MCF 10A (cell line): ENCODE measurements around the gene CRYBB3. TPM values are rescaled to one million over a fixed set of nuclear protein-coding genes. Genes with fewer than 3 reads are reported as not detected.
A peak's percentile ranks its signal among the peaks of the same experiment; 100 is the strongest.

Experiments used
- BruUV-seq: library from RNA; stranded (reverse); fragments of 400-500 nt; replicated peaks from 2 replicates; lab custom pipeline; 2021; lab: Mats Ljungman, UMichigan
- CTCF ChIA-PET: fragments of 300-600 bp; sonication (Branson Sonifier 250); formaldehyde crosslinking; extraction: SDS; loops from one replicate; lab custom pipeline; 2021; ENCODE audit warnings: antibody characterized with exemption, inconsistent platforms; lab: Yijun Ruan, JAX
- POLR2A ChIA-PET: fragments of 300-600, 350-650 bp; sonication (Branson Sonifier 250); formaldehyde crosslinking; extraction: SDS; loops from one replicate; lab custom pipeline; 2020; ENCODE audit warnings: antibody characterized with exemption, inconsistent platforms; lab: Yijun Ruan, JAX
- DNase-seq: peaks from one replicate; pipeline ENCODE4 v3.0.0-alpha.2; 2018; ENCODE audit not compliant: unreplicated experiment
- H3K27ac Mint-ChIP-seq: one replicate; pipeline ENCODE4 v1.8.0; 2022; ENCODE audit warnings: mild to moderate bottlenecking, low read depth, mixed read lengths; ENCODE audit not compliant: unreplicated experiment
- H3K27me3 Mint-ChIP-seq: one replicate; pipeline ENCODE4 v1.8.0; 2022; ENCODE audit warnings: mixed read lengths; ENCODE audit not compliant: insufficient read depth, unreplicated experiment
- H3K36me3 Mint-ChIP-seq: one replicate; pipeline ENCODE4 v1.8.0; 2022; ENCODE audit warnings: mild to moderate bottlenecking, moderate library complexity, mixed read lengths; ENCODE audit not compliant: insufficient read depth, unreplicated experiment
- H3K4me1 Mint-ChIP-seq: one replicate; pipeline ENCODE4 v1.8.0; 2022; ENCODE audit warnings: mixed read lengths; ENCODE audit not compliant: insufficient read depth, unreplicated experiment
- H3K4me3 Mint-ChIP-seq: one replicate; pipeline ENCODE4 v1.8.0; 2022; ENCODE audit warnings: mild to moderate bottlenecking, moderate library complexity, mixed read lengths; ENCODE audit not compliant: unreplicated experiment
- H3K9me3 Mint-ChIP-seq: one replicate; pipeline ENCODE4 v1.8.0; 2022; ENCODE audit warnings: mixed read lengths; ENCODE audit not compliant: unreplicated experiment
- CTCF ChIP-seq: fragments of 200-600 bp; IDR thresholded peaks from one replicate; pipeline ENCODE4 v1.8.0; 2022; ENCODE audit warnings: antibody characterized with exemption, mild to moderate bottlenecking; ENCODE audit not compliant: unreplicated experiment
- intact Hi-C: fragments of 100-400 bp; cut with micrococcal nuclease; formaldehyde crosslinking; loops from 2 replicates; pipeline ENCODE4 v1.14.1; 2022
- total RNA-seq: library from RNA; stranded (reverse); gene quantifications from 2 replicates; pipeline ENCODE4 v1.2.3, GENCODE V29; 2022

Gene CRYBB3
- total RNA-seq, 1 experiment from 2014 or later = 0.61 TPM

GRCh38 chr22:25165785-25166184, 33.9 kb upstream of the CRYBB3 start:
- no TSS peak for BruUV-seq
- POLR2A ChIA-PET = interaction anchor here (3.8 kb wide), 1 partner anchor 11 kb away, joined by 25 read pairs; no protein-coding TSS in a partner anchor
- Mint-ChIP-seq H3K4me1 (peaks cover 50% of the 10 kb centered on the region), H3K9me3 (no peaks in the 10 kb centered on the region), H3K27me3 (no peaks in the 10 kb centered on the region), H3K36me3 (peaks cover 34% of the 10 kb centered on the region), H3K27ac (no peak overlapping the region), H3K4me3 (no peak overlapping the region)
- TF ChIP-seq CTCF = no peak
- no peak for DNase-seq
- CTCF ChIA-PET = no interaction called here
- intact Hi-C loops = loop anchor here (5.0 kb wide), 1 partner anchor 53 kb away; no protein-coding TSS in a partner anchor

GRCh38 chr22:25166266-25167040, 33.2 kb upstream of the CRYBB3 start:
- Mint-ChIP-seq H3K36me3 (peaks cover 39% of the 10 kb centered on the region), H3K4me3 (no peak overlapping the region), H3K27ac (no peak overlapping the region), H3K27me3 (no peaks in the 10 kb centered on the region), H3K9me3 (no peaks in the 10 kb centered on the region), H3K4me1 (peaks cover 45% of the 10 kb centered on the region)
- POLR2A ChIA-PET = interaction anchor here (0.6 to 4.7 kb wide), 4 partner anchors 10 to 32 kb away, joined by 3 to 15 read pairs (median 6); no protein-coding TSS in a partner anchor
- CTCF ChIA-PET = interaction anchor here (0.6 to 2.3 kb wide), 3 partner anchors 55 to 316 kb away, joined by 3 to 8 read pairs (median 4); no protein-coding TSS in a partner anchor
- intact Hi-C loops = loop anchor here (5.0 kb wide), 1 partner anchor 54 kb away; no protein-coding TSS in a partner anchor
- no peak for TF ChIP-seq CTCF
- no peak for DNase-seq
- no TSS peak for BruUV-seq

GRCh38 chr22:25167082-25167481, 32.6 kb upstream of the CRYBB3 start:
- ChIA-PET CTCF (interaction anchor here (0.7 to 2.3 kb wide), 4 partner anchors 9 to 316 kb away, joined by 3 to 8 read pairs (median 5); no protein-coding TSS in a partner anchor), POLR2A (interaction anchor here (0.6 to 4.7 kb wide), 5 partner anchors 9 to 33 kb away, joined by 3 to 15 read pairs (median 3); no protein-coding TSS in a partner anchor)
- Mint-ChIP-seq H3K27me3 (no peaks in the 10 kb centered on the region), H3K4me3 (no peak overlapping the region), H3K27ac (no peak overlapping the region), H3K9me3 (no peaks in the 10 kb centered on the region), H3K36me3 (peaks cover 45% of the 10 kb centered on the region), H3K4me1 (peaks cover 45% of the 10 kb centered on the region)
- intact Hi-C loops = loop anchor here (5.0 kb wide), 1 partner anchor 55 kb away; no protein-coding TSS in a partner anchor
- DNase-seq = peak; percentile 50
- BruUV-seq = no TSS peak
- no peak for TF ChIP-seq CTCF
